Measurements from ENCODE around the gene RASSF9.

RASSF9 gene

DNA sequence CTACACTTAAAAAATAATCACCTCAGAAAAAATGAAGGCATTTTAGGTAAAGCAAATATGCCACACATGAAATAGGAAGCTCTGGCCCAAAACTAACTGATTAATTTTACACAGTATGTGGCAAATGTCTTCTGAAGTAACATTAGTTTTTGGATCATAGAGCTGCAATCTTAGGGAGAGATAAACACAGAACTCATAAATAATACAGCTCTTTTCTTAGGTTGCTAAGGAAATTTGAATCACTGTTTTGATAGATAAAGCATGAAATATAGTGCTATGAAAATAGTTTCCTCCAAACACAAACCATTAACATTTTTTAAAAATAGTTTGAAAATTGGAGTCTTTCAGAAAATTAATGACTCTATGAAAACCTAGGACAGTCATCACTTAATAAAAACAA is 15.0 kb downstream of the RASSF9 start:
- Histone ChIP-seq H3K9me3 (ENCODE audit: insufficient read depth, low read depth, low read length) (no peaks in the 10 kb centered on the region), H4K12ac (ENCODE audit: low read depth, low read length) (no peak overlapping the region), H4K91ac (ENCODE audit: low read depth, low read length) (no peak overlapping the region), H3K4me2 (ENCODE audit: low read length) (no peak overlapping the region), H3K18ac (ENCODE audit: low read length) (no peak overlapping the region), H3K4me1 (ENCODE audit: control insufficient read depth in 1 of 2, insufficient read depth in 2 of 2, low read length in 2 of 2) (no peaks in the 10 kb centered on the region), H3K79me1 (ENCODE audit: low read length) (no peaks in the 10 kb centered on the region), H3K27ac (ENCODE audit: low read depth, low read length) (no peak overlapping the region), H3K4ac (ENCODE audit: low read depth, low read length) (no peak overlapping the region), H4K8ac (ENCODE audit: low read depth, low read length) (no peak overlapping the region), H3K14ac (ENCODE audit: low read length) (no peak overlapping the region), H3K36me3 (ENCODE audit: control insufficient read depth in 1 of 2, insufficient read depth in 2 of 2, low read length in 2 of 2) (no peaks in the 10 kb centered on the region), H2AK5ac (ENCODE audit: low read length) (no peak overlapping the region), H3K27me3 (ENCODE audit: insufficient read depth, low read length) (no peaks in the 10 kb centered on the region), H2BK120ac (ENCODE audit: insufficient read depth, low read length, poor library complexity) (no peak overlapping the region), H2BK12ac (ENCODE audit: low read length) (no peak overlapping the region), H2BK5ac (ENCODE audit: low read depth, low read length, poor library complexity) (no peak overlapping the region), H3K9ac (ENCODE audit: low read length) (no peak overlapping the region), H2AFZ (ENCODE audit: insufficient read depth, low read length, poor library complexity) (no peak overlapping the region), H3K4me3 (ENCODE audit: low read depth, low read length) (no peak overlapping the region), H3K79me2 (ENCODE audit: control insufficient read depth, insufficient read depth, low read length, poor library complexity) (no peaks in the 10 kb centered on the region), H3K23ac (ENCODE audit: low read length) (no peak overlapping the region)
- no peak for DNase-seq

- H4K12ac ChIP-seq (ENCODE audit: low read depth, low read length), result no peak overlapping the region
- no peak overlapping the region for H2BK12ac ChIP-seq (ENCODE audit: low read length)
- H3K4ac ChIP-seq (ENCODE audit: low read depth, low read length), result no peak overlapping the region
- no peaks in the 10 kb centered on the region for H3K79me1 ChIP-seq (ENCODE audit: low read length)
- H3K23ac ChIP-seq (ENCODE audit: low read length), result no peak overlapping the region
- H3K9ac ChIP-seq (ENCODE audit: low read length), result no peak overlapping the region
- no peak overlapping the region for H3K27ac ChIP-seq (ENCODE audit: low read depth, low read length)
- no peak overlapping the region for H2BK5ac ChIP-seq (ENCODE audit: low read depth, low read length, poor library complexity)
- H3K4me2 ChIP-seq (ENCODE audit: low read length), result no peak overlapping the region
- H2BK120ac ChIP-seq (ENCODE audit: insufficient read depth, low read length, poor library complexity), result no peak overlapping the region
- H3K14ac ChIP-seq (ENCODE audit: low read length), result no peak overlapping the region
- H3K18ac ChIP-seq (ENCODE audit: low read length), result no peak overlapping the region
- H2AFZ ChIP-seq (ENCODE audit: insufficient read depth, low read length, poor library complexity), result no peak overlapping the region
- no peak overlapping the region for H2AK5ac ChIP-seq (ENCODE audit: low read length)
- DNase-seq, result no peak
- H3K9me3 ChIP-seq (ENCODE audit: insufficient read depth, low read depth, low read length), result no peaks in the 10 kb centered on the region
- no peaks in the 10 kb centered on the region for H3K4me1 ChIP-seq (ENCODE audit: control insufficient read depth in 1 of 2, insufficient read depth in 2 of 2, low read length in 2 of 2)
- no peaks in the 10 kb centered on the region for H3K36me3 ChIP-seq (ENCODE audit: control insufficient read depth in 1 of 2, insufficient read depth in 2 of 2, low read length in 2 of 2)
- no peaks in the 10 kb centered on the region for H3K27me3 ChIP-seq (ENCODE audit: insufficient read depth, low read length)
- no peak overlapping the region for H3K4me3 ChIP-seq (ENCODE audit: low read depth, low read length)
- no peak overlapping the region for H4K8ac ChIP-seq (ENCODE audit: low read depth, low read length)
- no peaks in the 10 kb centered on the region for H3K79me2 ChIP-seq (ENCODE audit: control insufficient read depth, insufficient read depth, low read length, poor library complexity)
- no peak overlapping the region for H4K91ac ChIP-seq (ENCODE audit: low read depth, low read length)
Observed at GRCh38 chr12:85820101-85820500, 16.1 kb downstream of the RASSF9 start.

DNA sequence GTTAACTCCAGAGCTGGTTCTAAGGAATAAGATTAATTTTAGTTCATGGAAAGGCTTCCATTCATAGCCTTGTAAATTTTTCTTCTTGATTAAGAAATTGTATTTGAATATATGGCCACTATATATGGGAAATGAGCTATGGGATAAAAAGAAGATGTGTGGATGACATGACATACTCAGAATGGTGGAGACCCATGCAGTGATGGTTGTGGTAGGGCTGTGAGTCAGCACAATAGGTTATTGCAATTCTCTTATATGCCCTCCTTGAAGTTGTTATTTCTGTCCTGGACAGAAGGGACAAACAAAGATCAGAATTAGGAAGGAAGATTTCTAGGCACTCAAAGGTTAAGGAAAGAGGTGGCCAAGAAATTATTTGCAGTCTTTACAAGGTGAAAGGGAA is 21.5 kb downstream of the RASSF9 start:
- Histone ChIP-seq H3K9ac (ENCODE audit: low read length) (no peak overlapping the region), H3K27ac (ENCODE audit: low read depth, low read length) (no peak overlapping the region), H4K8ac (ENCODE audit: low read depth, low read length) (no peak overlapping the region), H2BK120ac (ENCODE audit: insufficient read depth, low read length, poor library complexity) (no peak overlapping the region), H3K4me2 (ENCODE audit: low read length) (no peak overlapping the region), H3K23ac (ENCODE audit: low read length) (no peak overlapping the region), H2AK5ac (ENCODE audit: low read length) (no peak overlapping the region), H3K9me3 (ENCODE audit: insufficient read depth, low read depth, low read length) (no peaks in the 10 kb centered on the region), H4K91ac (ENCODE audit: low read depth, low read length) (no peak overlapping the region), H3K4me1 (ENCODE audit: control insufficient read depth in 1 of 2, insufficient read depth in 2 of 2, low read length in 2 of 2) (no peaks in the 10 kb centered on the region), H3K18ac (ENCODE audit: low read length) (no peak overlapping the region), H3K27me3 (ENCODE audit: insufficient read depth, low read length) (no peaks in the 10 kb centered on the region), H3K4ac (ENCODE audit: low read depth, low read length) (no peak overlapping the region), H2BK12ac (ENCODE audit: low read length) (no peak overlapping the region), H3K14ac (ENCODE audit: low read length) (no peak overlapping the region), H3K79me2 (ENCODE audit: control insufficient read depth, insufficient read depth, low read length, poor library complexity) (no peaks in the 10 kb centered on the region), H3K79me1 (ENCODE audit: low read length) (no peaks in the 10 kb centered on the region), H2BK5ac (ENCODE audit: low read depth, low read length, poor library complexity) (no peak overlapping the region), H4K12ac (ENCODE audit: low read depth, low read length) (no peak overlapping the region), H2AFZ (ENCODE audit: insufficient read depth, low read length, poor library complexity) (no peak overlapping the region), H3K4me3 (ENCODE audit: low read depth, low read length) (no peak overlapping the region), H3K36me3 (ENCODE audit: control insufficient read depth in 1 of 2, insufficient read depth in 2 of 2, low read length in 2 of 2) (no peaks in the 10 kb centered on the region)
- no peak for DNase-seq

GRCh38 chr12:85814071-85814470 is 22.1 kb downstream of the RASSF9 start:
- no peak overlapping the region for H4K8ac ChIP-seq (ENCODE audit: low read depth, low read length)
- no peaks in the 10 kb centered on the region for H3K79me1 ChIP-seq (ENCODE audit: low read length)
- H3K4me1 ChIP-seq (ENCODE audit: control insufficient read depth in 1 of 2, insufficient read depth in 2 of 2, low read length in 2 of 2), result no peaks in the 10 kb centered on the region
- no peaks in the 10 kb centered on the region for H3K36me3 ChIP-seq (ENCODE audit: control insufficient read depth in 1 of 2, insufficient read depth in 2 of 2, low read length in 2 of 2)
- H2BK12ac ChIP-seq (ENCODE audit: low read length), result no peak overlapping the region
- H3K4me3 ChIP-seq (ENCODE audit: low read depth, low read length), result no peak overlapping the region
- H3K27ac ChIP-seq (ENCODE audit: low read depth, low read length), result no peak overlapping the region
- no peaks in the 10 kb centered on the region for H3K27me3 ChIP-seq (ENCODE audit: insufficient read depth, low read length)
- no peak overlapping the region for H2AFZ ChIP-seq (ENCODE audit: insufficient read depth, low read length, poor library complexity)
- H3K18ac ChIP-seq (ENCODE audit: low read length), result no peak overlapping the region
- H3K4me2 ChIP-seq (ENCODE audit: low read length), result no peak overlapping the region
- no peak overlapping the region for H4K12ac ChIP-seq (ENCODE audit: low read depth, low read length)
- no peak overlapping the region for H3K4ac ChIP-seq (ENCODE audit: low read depth, low read length)
- H2BK120ac ChIP-seq (ENCODE audit: insufficient read depth, low read length, poor library complexity), result no peak overlapping the region
- H3K79me2 ChIP-seq (ENCODE audit: control insufficient read depth, insufficient read depth, low read length, poor library complexity), result no peaks in the 10 kb centered on the region
- H2AK5ac ChIP-seq (ENCODE audit: low read length), result no peak overlapping the region
- H4K91ac ChIP-seq (ENCODE audit: low read depth, low read length), result no peak overlapping the region
- H3K14ac ChIP-seq (ENCODE audit: low read length), result no peak overlapping the region
- H3K9me3 ChIP-seq (ENCODE audit: insufficient read depth, low read depth, low read length), result no peaks in the 10 kb centered on the region
- H3K9ac ChIP-seq (ENCODE audit: low read length), result no peak overlapping the region
- no peak for DNase-seq
- no peak overlapping the region for H3K23ac ChIP-seq (ENCODE audit: low read length)
- H2BK5ac ChIP-seq (ENCODE audit: low read depth, low read length, poor library complexity), result no peak overlapping the region

DNA sequence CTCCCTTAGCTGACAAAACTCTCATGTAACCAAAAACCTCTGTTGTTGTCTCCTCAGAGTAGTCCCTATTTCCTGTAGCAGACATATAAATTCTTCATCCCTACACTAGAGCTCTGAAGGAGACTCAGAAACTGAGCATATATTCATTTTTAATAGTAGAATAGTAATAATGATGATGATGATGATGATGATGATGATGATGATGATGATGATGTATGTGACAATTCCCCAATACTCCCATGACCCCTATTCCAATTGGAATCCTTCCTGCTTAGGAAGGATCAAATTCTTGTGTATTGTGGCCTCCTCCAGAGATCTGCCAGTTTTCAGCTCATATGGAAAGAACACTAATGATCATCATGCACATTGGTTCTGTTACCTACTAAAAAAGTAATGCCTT is 26.7 kb downstream of the RASSF9 start:
- H3K14ac ChIP-seq (ENCODE audit: low read length), result no peak overlapping the region
- DNase-seq, result no peak
- no peak overlapping the region for H4K12ac ChIP-seq (ENCODE audit: low read depth, low read length)
- H3K9ac ChIP-seq (ENCODE audit: low read length), result no peak overlapping the region
- no peak overlapping the region for H3K27ac ChIP-seq (ENCODE audit: low read depth, low read length)
- no peak overlapping the region for H3K18ac ChIP-seq (ENCODE audit: low read length)
- H3K4me1 ChIP-seq (ENCODE audit: control insufficient read depth in 1 of 2, insufficient read depth in 2 of 2, low read length in 2 of 2), result no peaks in the 10 kb centered on the region
- H3K9me3 ChIP-seq (ENCODE audit: insufficient read depth, low read depth, low read length), result no peaks in the 10 kb centered on the region
- no peak overlapping the region for H3K23ac ChIP-seq (ENCODE audit: low read length)
- H3K4ac ChIP-seq (ENCODE audit: low read depth, low read length), result no peak overlapping the region
- H3K27me3 ChIP-seq (ENCODE audit: insufficient read depth, low read length), result no peaks in the 10 kb centered on the region
- H3K79me2 ChIP-seq (ENCODE audit: control insufficient read depth, insufficient read depth, low read length, poor library complexity), result no peaks in the 10 kb centered on the region
- H3K4me3 ChIP-seq (ENCODE audit: low read depth, low read length), result no peak overlapping the region
- no peak overlapping the region for H3K4me2 ChIP-seq (ENCODE audit: low read length)
- no peak overlapping the region for H2AFZ ChIP-seq (ENCODE audit: insufficient read depth, low read length, poor library complexity)
- no peak overlapping the region for H2BK12ac ChIP-seq (ENCODE audit: low read length)
- H3K36me3 ChIP-seq (ENCODE audit: control insufficient read depth in 1 of 2, insufficient read depth in 2 of 2, low read length in 2 of 2), result no peaks in the 10 kb centered on the region
- no peak overlapping the region for H4K91ac ChIP-seq (ENCODE audit: low read depth, low read length)
- no peak overlapping the region for H4K8ac ChIP-seq (ENCODE audit: low read depth, low read length)
- no peak overlapping the region for H2BK120ac ChIP-seq (ENCODE audit: insufficient read depth, low read length, poor library complexity)
- no peak overlapping the region for H2AK5ac ChIP-seq (ENCODE audit: low read length)
- H2BK5ac ChIP-seq (ENCODE audit: low read depth, low read length, poor library complexity), result no peak overlapping the region
- no peaks in the 10 kb centered on the region for H3K79me1 ChIP-seq (ENCODE audit: low read length)
